M059J (cell line): ENCODE data around the gene RIN1. TPM values are rescaled to one million over a fixed set of nuclear protein-coding genes. Genes with fewer than 3 reads are reported as not detected.
A peak's percentile ranks its signal among the peaks of the same experiment; 100 is the strongest.
"Not testable (repeated sequence)": the region's sequence is repeated elsewhere in the genome, so short reads cannot be mapped to it uniquely, and the experiment has no call there.

Source experiments
- DNase-seq: peaks from one replicate; pipeline ENCODE4 v3.0.0-alpha.2; 2012; ENCODE audit warnings: low read depth
- total RNA-seq: library from RNA; depleted of rRNA; stranded (reverse); fragments of >200 nt; shearing (Covaris generic); gene quantifications from 2 replicates; pipeline ENCODE4 v1.2.3, GENCODE V29; 2014

RIN1 gene
- total RNA-seq, 1 experiment from 2014 or later = 19.6 TPM

GRCh38 chr11:66334605-66335442, 1.4 kb downstream of the RIN1 start:
- DNase-seq = no peak

DNA sequence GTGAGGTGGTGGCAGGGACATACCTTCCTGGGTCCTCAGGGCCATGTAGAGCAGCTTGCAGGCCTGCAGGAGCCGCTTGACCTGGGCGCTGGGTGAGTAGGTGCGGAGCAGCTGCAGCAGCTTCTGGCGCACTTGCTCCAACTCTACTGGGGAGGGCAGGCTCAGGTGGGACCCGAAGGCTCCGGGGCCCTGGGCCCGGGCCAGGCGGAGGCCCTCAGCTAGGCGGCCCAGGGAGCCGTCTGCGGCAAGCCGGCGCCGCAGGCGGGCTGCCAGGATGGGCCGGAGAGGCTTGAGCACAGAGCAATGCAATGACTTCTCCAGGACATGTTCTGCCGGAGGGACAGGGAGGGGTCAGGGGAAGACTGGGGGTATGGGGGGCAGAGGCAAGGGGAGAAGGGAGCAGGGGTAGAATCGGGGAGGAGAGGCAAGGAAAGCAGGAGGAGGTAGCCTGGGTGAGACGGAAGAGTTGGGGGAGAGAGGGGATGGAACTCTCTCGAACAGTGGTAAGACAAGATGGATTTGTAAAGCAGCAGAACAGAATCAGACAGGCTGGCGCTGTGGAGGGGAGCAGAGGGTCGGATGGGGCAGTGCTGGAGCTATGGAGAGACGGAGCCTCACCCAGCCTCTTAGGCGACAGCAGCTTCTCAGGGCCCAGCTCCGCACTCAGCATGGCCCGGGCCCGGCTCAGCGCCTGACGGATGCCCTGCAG, 2.2 kb downstream of the RIN1 start:
- DNase-seq = no peak

GRCh38 chr11:66333220-66333877, 2.9 kb downstream of the RIN1 start:
- no peak for DNase-seq

GRCh38 chr11:66332371-66333219, 3.6 kb downstream of the RIN1 start:
- no peak for DNase-seq

DNA sequence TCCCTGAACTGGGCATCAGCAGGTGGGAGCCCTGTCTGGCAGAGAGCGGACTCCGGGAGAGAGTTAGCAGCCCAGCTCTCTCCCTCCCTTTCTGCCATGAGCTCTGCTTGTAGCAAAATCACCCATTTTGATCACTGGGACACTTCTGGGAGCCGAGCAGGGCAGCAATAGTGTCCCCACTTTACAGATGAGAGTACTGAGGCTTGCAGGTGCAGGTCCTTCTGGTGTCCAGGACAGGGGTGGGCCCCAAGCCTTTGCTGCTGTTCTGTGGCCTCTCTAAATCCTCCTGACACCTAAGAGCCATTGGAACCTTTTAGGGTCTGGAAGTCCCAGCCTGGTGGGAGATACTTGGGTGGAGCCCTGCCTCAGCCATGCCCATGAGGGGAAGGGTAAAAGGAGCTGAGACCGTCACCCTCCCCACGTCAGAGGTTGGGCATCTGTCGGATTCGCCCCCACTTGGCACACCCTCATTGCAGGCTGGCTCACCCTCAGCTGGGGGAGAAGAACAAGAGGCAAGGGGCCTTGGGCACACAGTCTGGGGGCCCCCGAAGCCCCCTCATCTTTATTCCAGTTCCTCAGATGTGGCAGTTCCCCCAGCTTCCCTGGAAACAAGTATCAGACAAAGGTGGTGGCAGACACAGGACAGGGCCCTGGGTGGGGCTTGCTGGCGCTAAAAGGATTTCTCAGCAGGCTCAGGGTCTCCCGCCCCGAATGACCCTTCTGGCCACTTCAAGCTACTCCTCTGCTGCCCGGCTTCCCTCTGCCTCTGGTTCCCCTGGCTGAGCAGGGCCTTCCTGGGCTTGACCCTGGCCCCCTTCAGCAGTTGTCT, 4.5 kb downstream of the RIN1 start:
- DNase-seq = no peak

DNA sequence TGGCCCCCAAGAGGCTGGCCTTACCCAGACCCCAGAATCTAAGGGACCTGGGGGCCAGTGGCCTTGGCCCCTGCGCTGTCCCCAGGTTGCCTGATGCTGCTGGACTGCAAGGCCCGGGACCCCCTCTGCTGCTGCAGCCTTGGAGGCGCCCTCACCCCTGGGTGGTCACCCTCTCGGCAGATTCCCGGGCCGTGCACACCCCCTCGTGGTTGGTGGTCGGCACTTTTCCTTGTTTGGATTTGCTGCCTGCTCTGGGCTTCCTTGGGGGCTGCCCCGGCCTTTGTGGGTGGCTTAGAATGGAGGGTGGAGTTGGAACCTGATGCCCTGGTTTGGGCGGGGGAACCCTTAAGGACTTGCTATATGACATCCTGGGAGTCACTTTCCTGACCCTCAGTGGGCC, 5.3 kb downstream of the RIN1 start:
- DNase-seq = no peak

GRCh38 chr11:66329165-66329673, 7.0 kb downstream of the RIN1 start:
- no peak for DNase-seq

GRCh38 chr11:66328302-66329144, 7.7 kb downstream of the RIN1 start:
- peak; percentile 71 for DNase-seq

- no peak for DNase-seq
Observed at GRCh38 chr11:66328031-66328301, 8.3 kb downstream of the RIN1 start.

GRCh38 chr11:66327171-66328030, 8.8 kb downstream of the RIN1 start:
- peak; percentile 57 for DNase-seq

GRCh38 chr11:66326261-66327111, 9.7 kb downstream of the RIN1 start:
- DNase-seq = peak; percentile 40

DNA sequence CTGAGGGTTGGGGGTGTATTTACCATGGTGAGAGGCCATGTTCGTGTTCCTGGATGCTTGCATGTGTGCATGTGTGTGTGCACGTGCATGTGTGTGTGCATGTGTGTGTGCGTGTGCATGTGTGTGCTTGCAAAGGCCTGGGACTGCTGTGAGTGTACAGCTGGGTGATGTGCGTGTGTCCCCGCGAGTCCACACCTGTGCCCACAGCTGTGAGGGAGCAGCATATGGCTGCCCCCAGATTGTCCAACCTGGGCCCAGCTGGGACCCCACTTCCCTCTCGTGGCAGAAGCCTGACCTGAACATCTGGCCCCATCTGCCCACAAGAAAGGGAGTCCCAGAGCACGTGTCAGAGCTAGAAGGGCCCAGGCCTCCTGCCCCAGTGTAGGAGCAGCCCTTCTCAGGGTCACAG, 11.0 kb downstream of the RIN1 start:
- no peak for DNase-seq

GRCh38 chr11:66324664-66325063, 11.6 kb downstream of the RIN1 start:
- no peak for DNase-seq

DNA sequence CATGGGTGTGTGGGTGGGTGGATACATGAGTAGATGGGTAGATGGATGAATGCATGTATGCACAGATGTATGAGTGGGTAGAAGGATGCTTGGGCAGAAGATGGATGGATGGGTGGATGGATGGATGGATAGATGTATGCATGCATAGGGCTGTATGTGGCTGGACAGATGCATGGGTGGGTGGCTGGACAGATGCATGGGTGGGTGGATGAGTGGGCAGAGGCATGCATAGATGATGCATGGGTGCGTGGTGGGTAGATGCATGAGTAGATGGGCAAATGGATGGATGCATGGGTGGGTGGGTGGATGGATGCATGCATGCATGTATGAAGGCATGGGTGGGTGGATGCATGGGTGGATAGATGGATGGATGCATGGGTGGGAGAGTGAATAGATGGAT, 12.6 kb downstream of the RIN1 start:
- DNase-seq = no peak

GRCh38 chr11:66322732-66323427, 13.4 kb downstream of the RIN1 start:
- DNase-seq = no peak

DNA sequence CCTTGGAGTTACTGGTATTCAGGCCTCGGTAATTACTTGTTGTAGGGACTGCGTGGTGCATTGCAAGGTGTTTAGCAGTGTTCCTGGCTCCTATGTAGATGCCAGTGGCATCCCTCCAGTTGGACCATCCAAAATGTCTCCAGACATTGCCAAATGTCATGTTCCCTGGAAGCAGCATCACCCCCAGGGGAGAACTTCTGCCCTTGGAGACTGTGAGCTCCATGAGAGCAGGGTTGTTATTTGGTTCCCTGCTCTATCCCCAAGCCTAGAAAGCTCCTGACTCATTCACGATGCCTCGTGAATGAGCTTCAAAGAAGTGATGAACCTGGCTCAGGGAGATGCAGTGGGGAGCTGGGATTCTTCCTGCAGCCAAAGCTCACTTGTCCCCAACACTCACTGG, 14.6 kb downstream of the RIN1 start:
- DNase-seq = no peak

- not testable (repeated sequence) for DNase-seq
Observed at GRCh38 chr11:66320748-66321147, 15.5 kb downstream of the RIN1 start.
